ENCODE measurements around the gene AXIN1. TPM values are rescaled to one million over a fixed set of nuclear protein-coding genes. Genes with fewer than 3 reads are reported as not detected.

AXIN1 gene
- total RNA-seq, 1 donor from 2014 or later = 22.4 TPM

GRCh38 chr16:398561-399339 lies 46.2 kb upstream of the AXIN1 start:
- ATAC-seq = no peak

GRCh38 chr16:397736-398332 lies 45.3 kb upstream of the AXIN1 start:
- peaks cover 22% of the 10 kb centered on the region for H3K4me1 ChIP-seq
- no peaks in the 10 kb centered on the region for H3K9me3 ChIP-seq
- peaks cover 4% of the 10 kb centered on the region for H3K36me3 ChIP-seq
- intact Hi-C loops (cut with DNase I) = no loop called here
- no peak overlapping the region for H3K4me3 ChIP-seq
- no peaks in the 10 kb centered on the region for H3K27me3 ChIP-seq (ENCODE audit: low read depth)
- TF ChIP-seq CTCF (IDR thresholded peaks at IDR 0.05) = peak; percentile 39
- peak; percentile 78 for DNase-seq
- ATAC-seq = peak in 1 of 2 donors; percentile 28
- H3K27ac ChIP-seq = peak overlapping the region; percentile 56

More at GRCh38 chr16:398561-399339, 46.2 kb upstream of the AXIN1 start:
- H3K4me3 ChIP-seq = no peak overlapping the region
- peaks cover 4% of the 10 kb centered on the region for H3K36me3 ChIP-seq
- peaks cover 22% of the 10 kb centered on the region for H3K4me1 ChIP-seq
- TF ChIP-seq CTCF (IDR thresholded peaks at IDR 0.05) = no peak
- no peaks in the 10 kb centered on the region for H3K27me3 ChIP-seq (ENCODE audit: low read depth)
- H3K9me3 ChIP-seq = no peaks in the 10 kb centered on the region
- H3K27ac ChIP-seq = no peak overlapping the region
- intact Hi-C loops (cut with DNase I) = no loop called here
- DNase-seq = no peak

- Histone ChIP-seq H3K9me3 (no peaks in the 10 kb centered on the region), H3K27ac (peak within 1 kb of the TSS; percentile 67), H3K27me3 (ENCODE audit: low read depth) (no peaks in the 10 kb centered on the region), H3K36me3 (peaks cover 4% of the 10 kb centered on the region), H3K4me3 (peak within 1 kb of the TSS; percentile 55), H3K4me1 (peaks cover 22% of the 10 kb centered on the region)
- ATAC-seq (no peak), DNase-seq (no peak)
- TF ChIP-seq CTCF (IDR thresholded peaks at IDR 0.05) = no peak
- intact Hi-C loops (cut with DNase I) = no loop called here
Measured at GRCh38 chr16:397135-397661, 44.7 kb upstream of the AXIN1 start, which contains the start of gene NME4. TSS of gene NME4 (plus strand) at chr16:397199. CDS start at chr16:397223, 24 bp downstream.

- ATAC-seq (no peak), DNase-seq (no peak)
- Histone ChIP-seq H3K36me3 (peaks cover 4% of the 10 kb centered on the region), H3K9me3 (no peaks in the 10 kb centered on the region), H3K4me1 (peaks cover 22% of the 10 kb centered on the region), H3K27ac (peak overlapping the region; percentile 67), H3K4me3 (peak overlapping the region; percentile 55), H3K27me3 (ENCODE audit: low read depth) (no peaks in the 10 kb centered on the region)
- TF ChIP-seq CTCF (IDR thresholded peaks at IDR 0.05) = no peak
- intact Hi-C loops (cut with DNase I) = no loop called here
Measured at GRCh38 chr16:396605-397004, 44.1 kb upstream of the AXIN1 start.

GRCh38 chr16:396199-396598 lies 43.7 kb upstream of the AXIN1 start:
- Histone ChIP-seq H3K4me1 (peaks cover 22% of the 10 kb centered on the region), H3K27me3 (ENCODE audit: low read depth) (no peaks in the 10 kb centered on the region), H3K27ac (no peak overlapping the region), H3K9me3 (no peaks in the 10 kb centered on the region), H3K36me3 (peaks cover 4% of the 10 kb centered on the region), H3K4me3 (peak overlapping the region; percentile 55)
- DNase-seq (no peak), ATAC-seq (no peak)
- no peak for TF ChIP-seq CTCF (IDR thresholded peaks at IDR 0.05)
- intact Hi-C loops (cut with DNase I) = no loop called here

Data from lower lobe of right lung (tissue), 2 donors.